ENCODE data around the gene HMG20B. TPM values are rescaled to one million over a fixed set of nuclear protein-coding genes. Genes with fewer than 3 reads are reported as not detected.

Gene HMG20B
- total and polyA plus RNA-seq, 7 donors = 61.3 to 148 (median 105) TPM

- Histone ChIP-seq H3K4me1 (peaks cover 0 to 54% (median 49%) of the 10 kb centered on the region in 4 donors), H3K4me3 (no peak overlapping the region), H3K9me3 (no peaks in the 10 kb centered on the region), H3K36me3 (peaks cover 0 to 42% (median 23%) of the 10 kb centered on the region in 4 donors), H3K27me3 (no peaks in the 10 kb centered on the region), H3K27ac (no peak overlapping the region)
- intact Hi-C loops (cut with DNase I) = loop anchor here (10.0 kb wide), 1 partner anchor 286 kb away; no protein-coding TSS in a partner anchor
- no peak for DNase-seq
- TF ChIP-seq POLR2A (IDR thresholded peaks at IDR 0.05) (no peak), EP300 (IDR thresholded peaks at IDR 0.05) (no peak), CTCF (IDR thresholded peaks at IDR 0.05) (no peak), POLR2AphosphoS5 (IDR thresholded peaks at IDR 0.05) (no peak)
- 89 to 90% methylated on average over 41 of the region's 41 CpGs for WGBS, 2 donors
These were observed 38.3 kb downstream of the HMG20B start for GRCh38 chr19:3610745-3611717.

- Histone ChIP-seq H3K4me3 (no peak overlapping the region), H3K4me1 (peaks cover 0 to 46% (median 41%) of the 10 kb centered on the region in 4 donors), H3K27me3 (no peaks in the 10 kb centered on the region), H3K9me3 (no peaks in the 10 kb centered on the region), H3K36me3 (peaks cover 0 to 48% (median 23%) of the 10 kb centered on the region in 4 donors), H3K27ac (no peak overlapping the region)
- TF ChIP-seq EP300 (IDR thresholded peaks at IDR 0.05) = no peak
- TF ChIP-seq POLR2AphosphoS5 (IDR thresholded peaks at IDR 0.05) = no peak
- no peak for TF ChIP-seq POLR2A (IDR thresholded peaks at IDR 0.05)
- TF ChIP-seq CTCF (IDR thresholded peaks at IDR 0.05) = no peak
- 96% methylated on average over 36 of the region's 36 CpGs for WGBS, 2 donors
- DNase-seq = no peak
- intact Hi-C loops (cut with DNase I) = loop anchor here (10.0 kb wide), 1 partner anchor 287 kb away; no protein-coding TSS in a partner anchor
These were observed 39.1 kb downstream of the HMG20B start for GRCh38 chr19:3611841-3612240.

DNA sequence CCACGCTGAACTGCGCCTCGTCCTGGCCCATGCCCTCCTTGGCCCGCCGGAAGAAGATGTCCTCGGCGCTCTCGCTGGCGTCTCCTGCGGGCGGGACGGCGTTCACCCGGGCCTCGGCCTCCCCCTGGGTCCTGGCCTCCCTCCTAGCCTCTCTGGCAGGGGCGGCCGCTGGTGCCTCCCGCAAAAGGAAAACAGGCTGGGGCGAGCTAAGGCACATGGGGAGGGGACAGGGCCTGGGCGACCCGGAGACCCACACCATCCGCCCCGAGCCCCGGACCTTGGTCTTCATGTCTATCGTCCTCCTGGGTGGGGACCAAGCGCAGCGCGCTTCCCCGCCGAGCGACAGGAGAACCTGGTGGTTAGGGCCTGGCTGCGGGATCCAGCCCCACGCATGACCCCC, 39.6 kb downstream of the HMG20B start:
- Histone ChIP-seq H3K27ac (no peak overlapping the region), H3K9me3 (no peaks in the 10 kb centered on the region), H3K27me3 (no peaks in the 10 kb centered on the region), H3K36me3 (peaks cover 0 to 53% (median 23%) of the 10 kb centered on the region in 4 donors), H3K4me3 (no peak overlapping the region), H3K4me1 (peaks cover 0 to 41% (median 36%) of the 10 kb centered on the region in 4 donors)
- 97 to 98% methylated on average over 33 of the region's 33 CpGs for WGBS, 2 donors
- intact Hi-C loops (cut with DNase I) = loop anchor here (10.0 kb wide), 1 partner anchor 288 kb away; no protein-coding TSS in a partner anchor
- no peak for TF ChIP-seq POLR2AphosphoS5 (IDR thresholded peaks at IDR 0.05)
- TF ChIP-seq POLR2A (IDR thresholded peaks at IDR 0.05) = no peak
- DNase-seq = no peak

DNA sequence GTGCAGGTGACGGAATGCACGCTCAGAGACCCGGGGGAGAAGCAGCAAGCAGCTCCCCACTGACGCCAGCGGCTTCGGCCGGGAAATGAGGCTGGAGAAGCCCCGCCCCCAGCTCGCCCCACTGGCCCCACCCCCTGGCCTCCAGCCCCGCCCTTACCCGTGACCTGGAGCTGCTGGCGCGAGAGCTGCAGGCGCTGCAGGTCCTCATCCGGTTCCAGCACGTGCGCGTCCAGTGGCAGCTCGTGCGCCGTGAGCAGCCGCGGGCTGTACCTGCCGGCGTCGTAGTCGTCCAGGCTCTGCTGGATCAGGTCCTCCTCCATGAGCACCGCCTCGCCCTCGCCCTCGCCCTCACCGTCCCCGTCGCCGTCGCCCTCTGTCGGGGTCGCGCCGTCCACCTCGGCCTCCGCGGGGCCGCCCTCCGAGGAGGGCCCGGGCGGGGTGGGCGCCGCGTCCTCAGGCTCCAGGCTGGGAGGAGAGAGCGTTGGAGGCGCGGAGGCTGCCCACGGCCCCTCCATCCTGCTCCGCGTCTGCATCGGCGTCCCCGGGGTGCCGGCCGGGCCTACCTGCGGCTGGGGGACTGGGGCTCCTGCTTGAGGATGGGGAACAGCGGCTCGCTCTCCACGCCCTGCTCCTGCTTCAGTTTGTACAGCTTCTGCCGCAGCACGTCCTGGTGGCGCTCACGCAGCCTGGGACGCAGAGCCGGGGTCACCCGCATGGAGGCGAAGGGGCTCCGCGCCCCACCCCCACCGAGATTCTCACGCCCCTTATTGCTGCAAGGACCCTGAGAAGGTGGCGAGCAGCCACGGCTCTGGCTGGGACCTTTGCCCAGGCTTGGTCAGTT, 40.4 kb downstream of the HMG20B start:
- Histone ChIP-seq H3K4me1 (peaks cover 0 to 36% (median 31%) of the 10 kb centered on the region in 4 donors), H3K36me3 (peaks cover 0 to 57% (median 23%) of the 10 kb centered on the region in 4 donors), H3K27me3 (no peaks in the 10 kb centered on the region), H3K9me3 (no peaks in the 10 kb centered on the region), H3K4me3 (no peak overlapping the region), H3K27ac (peak overlapping the region in 3 of 4 donors; percentile 42 to 60 (median 46))
- no peak for DNase-seq
- no peak for TF ChIP-seq CTCF (IDR thresholded peaks at IDR 0.05)
- no peak for TF ChIP-seq EP300 (IDR thresholded peaks at IDR 0.05)
- TF ChIP-seq POLR2AphosphoS5 (IDR thresholded peaks at IDR 0.05) = peak in 1 of 4 donors; percentile 13
- 92 to 93% methylated on average over 79 of the region's 79 CpGs for WGBS, 2 donors
- intact Hi-C loops (cut with DNase I) = loop anchor here (10.0 kb wide), 1 partner anchor 288 kb away; no protein-coding TSS in a partner anchor
